ENCODE measurements around the gene GPR3. TPM values are rescaled to one million over a fixed set of nuclear protein-coding genes. Genes with fewer than 3 reads are reported as not detected.
A peak's percentile ranks its signal among the peaks of the same experiment; 100 is the strongest.

The GPR3 gene
- total and polyA plus RNA-seq, 2 of the 8 experiments (the other 6 are each of a cell fraction or from before 2014, with no cell fraction given) = 9.9 to 26.5 TPM

- no peak overlapping the region for H3K9ac ChIP-seq (replicated peaks in 1 of 4; ENCODE audit: extremely low read depth in 1 of 4, low read depth in 3 of 4, low read length in 3 of 4)
- ChIA-PET CTCF (ENCODE audit: partially characterized antibody) (interaction anchor here (0.5 to 28.8 kb wide), 13 partner anchors 9 to 559 kb away, joined by 3 to 625 read pairs (median 17); partner anchors contain the start of genes CD164L2, FCN3, GPR3 and MAP3K6), POLR2A (ENCODE audit: partially characterized antibody) (interaction anchor here (1.4 to 10.3 kb wide), 2 partner anchors 6 to 10 kb away, joined by 4 to 101 read pairs; no protein-coding TSS in a partner anchor)
- no peak overlapping the region for H3K27ac ChIP-seq (ENCODE audit: low read depth, low read length)
- peaks cover 12 to 47% (median 36%) of the 10 kb centered on the region in 4 experiments for H3K27me3 ChIP-seq (replicated peaks in 1 of 4; ENCODE audit: control insufficient read depth in 3 of 4, extremely low read depth in 1 of 4, insufficient read depth in 3 of 4, low read length in 3 of 4)
- no peak overlapping the region for H3K4ac ChIP-seq (replicated peaks; ENCODE audit: insufficient read length, low read depth, low read length)
- H3K23me2 ChIP-seq (ENCODE audit: low read depth, low read length) = peaks cover 14% of the 10 kb centered on the region
- H2BK120ac ChIP-seq (replicated peaks; ENCODE audit: low read depth, low read length) = no peak overlapping the region
- no peak overlapping the region for H3K23ac ChIP-seq (ENCODE audit: insufficient read length)
- H2BK12ac ChIP-seq (ENCODE audit: low read depth, low read length) = no peak overlapping the region
- no peak overlapping the region for H4K91ac ChIP-seq (replicated peaks; ENCODE audit: insufficient read length, low read length)
- no peak overlapping the region for H2AFZ ChIP-seq (ENCODE audit: low read length)
- peaks cover 0 to 10% of the 10 kb centered on the region in 2 experiments for H4K20me1 ChIP-seq (replicated peaks in 1 of 2; ENCODE audit: control insufficient read depth in 1 of 2, insufficient read depth in 2 of 2, low read length in 2 of 2)
- H3K4me3 ChIP-seq (ENCODE audit: extremely low read depth in 1 of 4, insufficient read depth in 2 of 4, low read depth in 3 of 4, low read length in 4 of 4) = no peak overlapping the region
- H3K14ac ChIP-seq (ENCODE audit: insufficient read length) = no peak overlapping the region
- no peaks in the 10 kb centered on the region for H3K79me2 ChIP-seq (ENCODE audit: control insufficient read depth in 1 of 2, insufficient read depth in 2 of 2, low read length in 2 of 2)
- H2BK5ac ChIP-seq (ENCODE audit: low read depth, low read length) = no peak overlapping the region
- DNase-seq (ENCODE audit: low read depth in 1 of 2, low spot score in 2 of 2) = no peak
- H3K4me2 ChIP-seq (ENCODE audit: insufficient read depth in 1 of 2, low read depth in 2 of 2, low read length in 2 of 2) = no peak overlapping the region; a peak in 1 of 4 replicates
- H3K56ac ChIP-seq (replicated peaks; ENCODE audit: insufficient read length, low read depth, low read length) = no peak overlapping the region
- peaks cover 0 to 14% (median 7%) of the 10 kb centered on the region in 4 experiments; a peak in 6 of 7 replicates for H3K4me1 ChIP-seq (replicated peaks in 1 of 4; ENCODE audit: control insufficient read depth in 3 of 4, insufficient read depth in 4 of 4, low read length in 3 of 4)
- no peaks in the 10 kb centered on the region for H3K9me3 ChIP-seq (ENCODE audit: insufficient read depth in 2 of 2, low read depth in 1 of 2, low read length in 1 of 2)
- H3K18ac ChIP-seq (ENCODE audit: extremely low read depth, low read length) = no peak overlapping the region
- H2BK20ac ChIP-seq (ENCODE audit: low read length) = no peak overlapping the region
- H4K5ac ChIP-seq (ENCODE audit: insufficient read length, low read depth, low read length) = no peak overlapping the region
- H2BK15ac ChIP-seq (ENCODE audit: low read length) = peak overlapping the region; percentile 72; the same call in 1 of the 2 replicates
- no peak overlapping the region for H4K8ac ChIP-seq (ENCODE audit: extremely low read depth, insufficient read depth, low read length)
- FAIRE-seq = no peak
- H3K36me3 ChIP-seq (ENCODE audit: control insufficient read depth in 2 of 4, insufficient read depth in 4 of 4, low read length in 3 of 4) = no peaks in the 10 kb centered on the region
- 0 out of 2 replicates have a peak overlapping the region, but pooled peaks have one; percentile 46 for H2AK5ac ChIP-seq (ENCODE audit: low read depth, low read length)
- 90% methylated on average over 5 of the region's 5 CpGs; no CpG with 5 or more reads in 1 of the 2 experiments for WGBS, 2 experiments (ENCODE audit: extremely low coverage in 1 of 2, insufficient coverage in 1 of 2, insufficient read length in 1 of 2, insufficient replicate concordance in 2 of 2, low coverage in 1 of 2, low lambda C conversion rate in 2 of 2, missing lambda C conversion rate in 1 of 2)
- H3K79me1 ChIP-seq (ENCODE audit: low read depth, low read length) = no peaks in the 10 kb centered on the region
- TF ChIP-seq GTF2F1 (IDR thresholded peaks at IDR 0.05; ENCODE audit: borderline replicate concordance, low read depth, low read length) (no peak), BCL11A (IDR thresholded peaks at IDR 0.05; ENCODE audit: low read depth in 2 of 2, low read length in 2 of 2) (no peak), HDAC6 (IDR thresholded peaks at IDR 0.05; ENCODE audit: low read depth, low read length) (no peak), SIRT6 (IDR thresholded peaks at IDR 0.05; ENCODE audit: low read length) (no peak), MAX (IDR thresholded peaks at IDR 0.05) (no peak), JUN (IDR thresholded peaks at IDR 0.05; ENCODE audit: low read depth, low read length) (no peak), RXRA (IDR thresholded peaks at IDR 0.05; ENCODE audit: insufficient read depth, low read depth, low read length) (no peak), YY1 (IDR thresholded peaks at IDR 0.05; ENCODE audit: low read depth, low read length) (no peak), RBBP5 (IDR thresholded peaks at IDR 0.05; ENCODE audit: borderline replicate concordance, low read depth, low read length) (no peak), SIX5 (IDR thresholded peaks at IDR 0.05; ENCODE audit: low read depth, low read length) (no peak), CHD1 (IDR thresholded peaks at IDR 0.05; ENCODE audit: low read depth, low read length) (no peak), SP2 (IDR thresholded peaks at IDR 0.05; ENCODE audit: low read length) (no peak), TAF7 (optimal IDR thresholded peaks at IDR 0.05; ENCODE audit: borderline replicate concordance, low read depth, low read length) (no peak)
- TF ChIP-seq, protein P1, sequence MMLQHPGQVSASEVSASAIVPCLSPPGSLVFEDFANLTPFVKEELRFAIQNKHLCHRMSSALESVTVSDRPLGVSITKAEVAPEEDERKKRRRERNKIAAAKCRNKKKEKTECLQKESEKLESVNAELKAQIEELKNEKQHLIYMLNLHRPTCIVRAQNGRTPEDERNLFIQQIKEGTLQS (IDR thresholded peaks at IDR 0.05; ENCODE audit: insufficient read depth, low read depth, low read length) = no peak
These were observed 33.5 kb upstream of the GPR3 start for GRCh38 chr1:27358928-27359313.

All from H1 (cell line).